ENCODE measurements around the gene MIAT.

Gene MIAT

DNA sequence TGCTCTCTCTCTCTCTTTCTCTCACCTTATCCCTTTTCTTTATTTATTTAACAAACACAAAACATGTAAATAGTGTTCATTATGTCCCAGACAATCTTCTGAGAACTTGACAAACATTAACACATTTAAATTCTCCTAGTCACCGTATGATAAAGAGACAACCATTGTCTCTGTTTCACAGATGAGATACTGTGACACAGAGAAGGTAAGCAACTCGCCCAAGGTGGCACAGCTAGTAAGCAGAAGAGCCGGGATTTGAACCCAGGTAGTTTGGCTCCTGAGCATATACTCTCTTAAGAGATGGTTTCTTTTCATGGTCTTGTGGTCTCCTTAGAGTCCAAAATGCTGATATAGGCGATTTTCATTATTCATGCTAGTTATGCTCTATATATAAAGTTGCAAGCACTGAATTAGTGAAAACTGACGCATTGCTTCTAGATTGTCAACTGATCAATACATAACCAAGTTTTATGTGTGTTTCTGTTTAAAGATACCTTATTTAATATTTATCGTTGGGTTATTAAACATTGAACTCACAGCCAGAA, 58.1 kb downstream of the MIAT start:
- Histone ChIP-seq H3K4me1 (ENCODE audit: low read length) (peaks cover 25% of the 10 kb centered on the region), H4K20me1 (ENCODE audit: insufficient read depth, low read length) (no peaks in the 10 kb centered on the region), H3K9me3 (replicated peaks; ENCODE audit: insufficient read depth, low read length) (no peaks in the 10 kb centered on the region), H3K27me3 (replicated peaks; ENCODE audit: insufficient read depth, low read length) (no peaks in the 10 kb centered on the region), H3K79me2 (ENCODE audit: low read length) (no peaks in the 10 kb centered on the region), H3K9me2 (replicated peaks; ENCODE audit: insufficient read depth, low read length) (no peaks in the 10 kb centered on the region), H3K27ac (ENCODE audit: low read length) (no peak overlapping the region), H3K4me3 (ENCODE audit: low read length) (no peak overlapping the region), H3F3A (ENCODE audit: insufficient read depth, low read length) (peaks cover 15% of the 10 kb centered on the region), H3K4me2 (ENCODE audit: low read depth, low read length) (no peak overlapping the region), H3K9ac (ENCODE audit: low read length) (no peak overlapping the region), H3K36me3 (replicated peaks; ENCODE audit: insufficient read depth, low read length) (no peaks in the 10 kb centered on the region), H2AFZ (ENCODE audit: low read length) (no peak overlapping the region)
- no peak for DNase-seq
- no peak for TF ChIP-seq EZH2phosphoT487 (IDR thresholded peaks at IDR 0.05; ENCODE audit: low read length)
- TF ChIP-seq, protein P1, sequence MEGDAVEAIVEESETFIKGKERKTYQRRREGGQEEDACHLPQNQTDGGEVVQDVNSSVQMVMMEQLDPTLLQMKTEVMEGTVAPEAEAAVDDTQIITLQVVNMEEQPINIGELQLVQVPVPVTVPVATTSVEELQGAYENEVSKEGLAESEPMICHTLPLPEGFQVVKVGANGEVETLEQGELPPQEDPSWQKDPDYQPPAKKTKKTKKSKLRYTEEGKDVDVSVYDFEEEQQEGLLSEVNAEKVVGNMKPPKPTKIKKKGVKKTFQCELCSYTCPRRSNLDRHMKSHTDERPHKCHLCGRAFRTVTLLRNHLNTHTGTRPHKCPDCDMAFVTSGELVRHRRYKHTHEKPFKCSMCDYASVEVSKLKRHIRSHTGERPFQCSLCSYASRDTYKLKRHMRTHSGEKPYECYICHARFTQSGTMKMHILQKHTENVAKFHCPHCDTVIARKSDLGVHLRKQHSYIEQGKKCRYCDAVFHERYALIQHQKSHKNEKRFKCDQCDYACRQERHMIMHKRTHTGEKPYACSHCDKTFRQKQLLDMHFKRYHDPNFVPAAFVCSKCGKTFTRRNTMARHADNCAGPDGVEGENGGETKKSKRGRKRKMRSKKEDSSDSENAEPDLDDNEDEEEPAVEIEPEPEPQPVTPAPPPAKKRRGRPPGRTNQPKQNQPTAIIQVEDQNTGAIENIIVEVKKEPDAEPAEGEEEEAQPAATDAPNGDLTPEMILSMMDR (IDR thresholded peaks at IDR 0.05; ENCODE audit: low read length) = no peak
- no peak for TF ChIP-seq EZH2 (optimal IDR thresholded peaks at IDR 0.05; ENCODE audit: low read depth, low read length)

DNA sequence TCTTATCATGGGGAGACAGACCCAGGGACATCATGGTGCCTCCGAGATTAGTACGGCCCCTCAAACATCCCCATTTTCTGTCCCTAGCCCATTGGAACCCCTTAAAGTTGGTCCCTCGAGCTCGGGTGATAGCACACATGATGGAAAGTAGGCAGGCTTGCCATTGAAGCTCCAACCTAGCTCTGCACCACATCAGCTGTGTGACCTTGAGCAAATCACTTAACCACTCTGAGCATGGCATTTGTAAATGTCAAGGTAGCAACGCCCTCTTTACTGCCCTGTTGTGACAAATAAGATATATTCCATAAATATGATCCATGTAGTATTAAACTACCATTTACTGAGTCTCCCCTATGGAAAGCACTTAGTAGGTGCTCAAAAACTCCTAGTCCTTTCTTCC, 61.1 kb downstream of the MIAT start:
- no peak overlapping the region for H3K4me3 ChIP-seq (ENCODE audit: low read length)
- no peaks in the 10 kb centered on the region for H3F3A ChIP-seq (ENCODE audit: insufficient read depth, low read length)
- H3K36me3 ChIP-seq (replicated peaks; ENCODE audit: insufficient read depth, low read length) = no peaks in the 10 kb centered on the region
- TF ChIP-seq EZH2 (optimal IDR thresholded peaks at IDR 0.05; ENCODE audit: low read depth, low read length) = no peak
- TF ChIP-seq, protein P1 (IDR thresholded peaks at IDR 0.05; ENCODE audit: low read length) = no peak
- no peak for TF ChIP-seq EZH2phosphoT487 (IDR thresholded peaks at IDR 0.05; ENCODE audit: low read length)
- no peak overlapping the region for H3K9ac ChIP-seq (ENCODE audit: low read length)
- H3K4me1 ChIP-seq (ENCODE audit: low read length) = peaks cover 7% of the 10 kb centered on the region
- H3K4me2 ChIP-seq (ENCODE audit: low read depth, low read length) = no peak overlapping the region
- no peaks in the 10 kb centered on the region for H4K20me1 ChIP-seq (ENCODE audit: insufficient read depth, low read length)
- no peaks in the 10 kb centered on the region for H3K9me2 ChIP-seq (replicated peaks; ENCODE audit: insufficient read depth, low read length)
- H3K9me3 ChIP-seq (replicated peaks; ENCODE audit: insufficient read depth, low read length) = no peaks in the 10 kb centered on the region
- no peak for DNase-seq
- no peak overlapping the region for H3K27ac ChIP-seq (ENCODE audit: low read length)
- no peak overlapping the region for H2AFZ ChIP-seq (ENCODE audit: low read length)
- H3K79me2 ChIP-seq (ENCODE audit: low read length) = no peaks in the 10 kb centered on the region
- H3K27me3 ChIP-seq (replicated peaks; ENCODE audit: insufficient read depth, low read length) = no peaks in the 10 kb centered on the region

DNA sequence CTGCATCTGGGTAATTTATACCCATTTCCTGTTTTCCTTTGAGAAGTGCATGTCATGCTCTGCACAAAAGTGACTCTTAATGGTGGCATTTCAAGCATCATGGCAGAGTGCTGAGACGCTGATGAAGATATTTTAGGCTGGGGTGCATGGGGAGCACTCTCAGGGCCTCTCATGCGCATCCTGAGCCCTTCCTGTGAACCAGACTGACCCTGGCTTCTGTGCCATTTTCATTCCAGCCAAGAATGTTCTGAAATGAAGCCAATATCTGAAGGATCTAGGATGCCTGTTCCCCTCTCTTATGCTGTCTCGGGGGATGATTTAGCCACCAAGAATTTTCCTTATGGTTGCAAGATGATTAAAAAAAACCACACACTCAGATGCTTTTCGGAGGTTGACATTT, 61.5 kb downstream of the MIAT start:
- H3K4me1 ChIP-seq (ENCODE audit: low read length) = peaks cover 7% of the 10 kb centered on the region
- H3K9ac ChIP-seq (ENCODE audit: low read length) = no peak overlapping the region
- H3K36me3 ChIP-seq (replicated peaks; ENCODE audit: insufficient read depth, low read length) = no peaks in the 10 kb centered on the region
- H3K27me3 ChIP-seq (replicated peaks; ENCODE audit: insufficient read depth, low read length) = no peaks in the 10 kb centered on the region
- H3F3A ChIP-seq (ENCODE audit: insufficient read depth, low read length) = no peaks in the 10 kb centered on the region
- no peaks in the 10 kb centered on the region for H4K20me1 ChIP-seq (ENCODE audit: insufficient read depth, low read length)
- no peak overlapping the region for H2AFZ ChIP-seq (ENCODE audit: low read length)
- no peak overlapping the region for H3K4me2 ChIP-seq (ENCODE audit: low read depth, low read length)
- no peaks in the 10 kb centered on the region for H3K9me2 ChIP-seq (replicated peaks; ENCODE audit: insufficient read depth, low read length)
- no peaks in the 10 kb centered on the region for H3K9me3 ChIP-seq (replicated peaks; ENCODE audit: insufficient read depth, low read length)
- TF ChIP-seq EZH2 (optimal IDR thresholded peaks at IDR 0.05; ENCODE audit: low read depth, low read length) (no peak), EZH2phosphoT487 (IDR thresholded peaks at IDR 0.05; ENCODE audit: low read length) (no peak)
- TF ChIP-seq, protein P1 (IDR thresholded peaks at IDR 0.05; ENCODE audit: low read length) = no peak
- no peak overlapping the region for H3K27ac ChIP-seq (ENCODE audit: low read length)
- H3K4me3 ChIP-seq (ENCODE audit: low read length) = no peak overlapping the region
- H3K79me2 ChIP-seq (ENCODE audit: low read length) = no peaks in the 10 kb centered on the region
- DNase-seq = no peak
